ENCODE data around the gene UNC13A. TPM values are rescaled to one million over a fixed set of nuclear protein-coding genes. Genes with fewer than 3 reads are reported as not detected.

Gene UNC13A
- total RNA-seq, 1 experiment from 2014 or later = 29.0 TPM

- no peak for DNase-seq (ENCODE audit: low read depth, low spot score)
- intact Hi-C loops (cut with micrococcal nuclease) = no loop called here
- Histone ChIP-seq H3K4me2 (ENCODE audit: low read length) (no peak overlapping the region), H3K79me2 (ENCODE audit: insufficient read depth, low read length) (no peaks in the 10 kb centered on the region), H3K9ac (ENCODE audit: low read length) (no peak overlapping the region), H3K4me1 (ENCODE audit: control insufficient read depth in 1 of 2, insufficient read depth in 2 of 2, low read length in 2 of 2) (peaks cover 14 to 20% of the 10 kb centered on the region in 2 experiments), H3K36me3 (ENCODE audit: control insufficient read depth in 1 of 2, insufficient read depth in 2 of 2, low read length in 2 of 2) (peaks cover 0 to 16% of the 10 kb centered on the region in 2 experiments; a peak in 1 of 4 replicates), H3K9me3 (ENCODE audit: control insufficient read depth in 1 of 2, insufficient read depth in 1 of 2, low read depth in 1 of 2, low read length in 2 of 2) (no peaks in the 10 kb centered on the region), H2AFZ (ENCODE audit: low read depth, low read length, poor library complexity, severe bottlenecking) (no peak overlapping the region), H3K27me3 (ENCODE audit: insufficient read depth, low read length) (no peaks in the 10 kb centered on the region), H4K20me1 (ENCODE audit: insufficient read depth) (no peaks in the 10 kb centered on the region), H3K27ac (ENCODE audit: low read depth, low read length) (no peak overlapping the region), H3K9me2 (ENCODE audit: insufficient read depth) (no peaks in the 10 kb centered on the region), H3K4me3 (replicated peaks in 1 of 2; ENCODE audit: low read depth in 1 of 2, low read length in 2 of 2) (no peak overlapping the region)
- ChIA-PET POLR2A (no interaction called here), RAD21 (ENCODE audit: low non-redundant PET in 1 of 2, low total read pairs in 2 of 2, uncharacterized antibody in 2 of 2, unreplicated experiment in 2 of 2) (no interaction called here), CTCF (no interaction called here)
- ATAC-seq = no peak
- TF ChIP-seq EGR1 (IDR thresholded peaks at IDR 0.05; ENCODE audit: low read depth) (no peak), CBX3 (IDR thresholded peaks at IDR 0.05; ENCODE audit: low read depth) (no peak), ELF1 (IDR thresholded peaks at IDR 0.05; ENCODE audit: borderline replicate concordance, low read depth) (no peak), EZH2phosphoT487 (IDR thresholded peaks at IDR 0.05; ENCODE audit: borderline replicate concordance) (no peak), SRF (IDR thresholded peaks at IDR 0.05; ENCODE audit: low read depth) (no peak), EZH2 (IDR thresholded peaks at IDR 0.05) (no peak), ZBTB33 (IDR thresholded peaks at IDR 0.05; ENCODE audit: extremely low read depth, insufficient replicate concordance, low read length) (no peak), ZFX (IDR thresholded peaks at IDR 0.05) (no peak), YY1 (IDR thresholded peaks at IDR 0.05; ENCODE audit: extremely low read depth, insufficient replicate concordance, low read depth, low read length) (no peak), CTCF (IDR thresholded peaks at IDR 0.05 in 2 of 3, conservative IDR thresholded peaks at IDR 0.05 in 1 of 3; ENCODE audit: borderline replicate concordance in 1 of 3, insufficient read depth in 1 of 3, low read depth in 2 of 3, low read length in 2 of 3) (no peak), TCF7L2 (IDR thresholded peaks at IDR 0.05; ENCODE audit: borderline replicate concordance, extremely low read depth, insufficient read depth, insufficient read length) (no peak), RAD21 (IDR thresholded peaks at IDR 0.05; ENCODE audit: low read depth) (no peak), FOSL1 (IDR thresholded peaks at IDR 0.05; ENCODE audit: low read depth) (no peak), MAX (IDR thresholded peaks at IDR 0.05) (no peak), SP1 (IDR thresholded peaks at IDR 0.05; ENCODE audit: low read depth) (no peak)
- BruUV-seq (replicated peaks) = no TSS peak
Observed at GRCh38 chr19:17658240-17658639, 29.9 kb downstream of the UNC13A start.

Data from HCT116 (cell line).